BE2C (cell line): ENCODE results near the gene ELN. TPM values are rescaled to one million over a fixed set of nuclear protein-coding genes. Genes with fewer than 3 reads are reported as not detected.
"Not testable (repeated sequence)": the region's sequence is repeated elsewhere in the genome, so short reads cannot be mapped to it uniquely, and the experiment has no call there.

Experiments used
- DNase-seq: peaks from one replicate; pipeline ENCODE4 v3.0.0-alpha.2; 2020
- H3K27me3 ChIP-seq: fragments of 250-450 bp; sonication (Bioruptor Pico); 2 replicates; pipeline ENCODE4 v1.5.1; 2020; ENCODE audit warnings: mild to moderate bottlenecking
- H3K36me3 ChIP-seq: fragments of 250-450 bp; sonication (Bioruptor Pico); 2 replicates; pipeline ENCODE4 v1.5.1; 2020; ENCODE audit warnings: mild to moderate bottlenecking
- H3K4me1 ChIP-seq: fragments of 250-450 bp; sonication (Bioruptor Pico); 2 replicates; pipeline ENCODE4 v1.5.1; 2020
- H3K4me3 ChIP-seq: 2 replicates; pipeline ENCODE4 v1.5.1; 2011; ENCODE audit warnings: low read depth, low read length
- H3K9me3 ChIP-seq: fragments of 250-450 bp; sonication (Bioruptor Pico); 2 replicates; pipeline ENCODE4 v1.5.1; 2020
- polyA plus RNA-seq: library from polyadenylated mRNA; unstranded; fragments of >200 nt; gene quantifications from one replicate; pipeline ENCODE4 v1.2.1, GENCODE V29; 2012; ENCODE audit warnings: low read depth, missing spikeins; ENCODE audit not compliant: insufficient read length, insufficient read depth
- TF ChIP-seq, protein P1 (sequence below): IDR thresholded peaks from 2 replicates; pipeline ENCODE4 v1.5.1; 2012; ENCODE audit warnings: mild to moderate bottlenecking, low read depth, low read length

ELN gene
- polyA plus RNA-seq, result 35.3 TPM

GRCh38 chr7:74027683-74028320, at the start of gene ELN:
TSS of gene ELN (plus strand) at chr7:74028173. CDS start at chr7:74028188, 15 bp downstream.
- H3K9me3 ChIP-seq, result no peaks in the 10 kb centered on the region
- DNase-seq, result peak; percentile 50
- TF ChIP-seq, protein P1, sequence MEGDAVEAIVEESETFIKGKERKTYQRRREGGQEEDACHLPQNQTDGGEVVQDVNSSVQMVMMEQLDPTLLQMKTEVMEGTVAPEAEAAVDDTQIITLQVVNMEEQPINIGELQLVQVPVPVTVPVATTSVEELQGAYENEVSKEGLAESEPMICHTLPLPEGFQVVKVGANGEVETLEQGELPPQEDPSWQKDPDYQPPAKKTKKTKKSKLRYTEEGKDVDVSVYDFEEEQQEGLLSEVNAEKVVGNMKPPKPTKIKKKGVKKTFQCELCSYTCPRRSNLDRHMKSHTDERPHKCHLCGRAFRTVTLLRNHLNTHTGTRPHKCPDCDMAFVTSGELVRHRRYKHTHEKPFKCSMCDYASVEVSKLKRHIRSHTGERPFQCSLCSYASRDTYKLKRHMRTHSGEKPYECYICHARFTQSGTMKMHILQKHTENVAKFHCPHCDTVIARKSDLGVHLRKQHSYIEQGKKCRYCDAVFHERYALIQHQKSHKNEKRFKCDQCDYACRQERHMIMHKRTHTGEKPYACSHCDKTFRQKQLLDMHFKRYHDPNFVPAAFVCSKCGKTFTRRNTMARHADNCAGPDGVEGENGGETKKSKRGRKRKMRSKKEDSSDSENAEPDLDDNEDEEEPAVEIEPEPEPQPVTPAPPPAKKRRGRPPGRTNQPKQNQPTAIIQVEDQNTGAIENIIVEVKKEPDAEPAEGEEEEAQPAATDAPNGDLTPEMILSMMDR, result no peak
- H3K27me3 ChIP-seq, result no peaks in the 10 kb centered on the region
- H3K4me3 ChIP-seq, result peak within 1 kb of the TSS; percentile 38
- peaks cover 48% of the 10 kb centered on the region for H3K4me1 ChIP-seq
- no peaks in the 10 kb centered on the region for H3K36me3 ChIP-seq

DNA sequence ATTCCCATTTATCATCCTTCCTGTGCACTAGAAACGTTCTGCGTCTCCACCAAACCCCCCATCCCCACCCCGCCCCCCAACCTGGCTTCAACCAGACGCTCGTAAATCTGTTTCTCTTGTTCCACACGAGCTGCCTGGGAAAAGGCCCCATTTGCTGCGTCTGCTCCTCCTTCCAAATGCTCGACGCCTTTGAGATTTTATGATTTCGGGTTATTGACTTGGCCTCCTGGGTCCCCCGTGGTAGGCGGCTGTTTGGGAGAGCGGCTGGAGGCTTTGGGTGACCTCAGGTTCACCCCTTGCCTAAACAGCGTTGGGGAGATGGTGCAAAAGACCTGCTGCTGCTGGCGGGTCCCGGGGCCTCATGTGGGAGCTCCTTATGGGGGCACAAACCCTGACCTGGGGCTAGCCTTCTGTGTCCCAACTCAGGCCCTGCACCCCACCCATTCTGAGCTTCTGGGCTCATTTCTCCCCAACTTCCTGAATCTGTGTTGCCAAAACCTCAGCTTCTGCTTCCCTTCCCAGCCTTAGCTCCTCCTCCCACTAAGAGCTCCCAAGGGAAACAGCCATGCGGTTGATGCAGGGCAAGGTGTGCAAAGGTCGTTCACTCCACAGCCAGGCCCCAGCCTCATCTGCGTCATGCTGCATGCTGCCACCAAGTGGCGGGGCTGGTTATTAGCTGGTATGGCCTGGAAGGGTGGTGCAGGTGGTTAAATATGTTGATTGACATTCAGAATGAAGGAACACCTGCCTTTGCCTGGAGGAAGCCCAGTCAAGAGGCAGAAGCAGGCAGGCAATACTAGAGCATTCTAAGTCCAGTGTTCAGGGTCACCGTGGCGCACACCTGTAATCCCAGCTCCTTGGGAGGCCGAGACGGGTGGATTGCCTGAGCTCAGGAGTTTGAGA, 49.1 kb upstream of the ELN start:
- H3K4me3 ChIP-seq, result no peak overlapping the region
- H3K9me3 ChIP-seq, result no peaks in the 10 kb centered on the region
- peaks cover 4% of the 10 kb centered on the region; the same call in 1 of the 2 replicates for H3K27me3 ChIP-seq
- peaks cover 18% of the 10 kb centered on the region for H3K4me1 ChIP-seq
- TF ChIP-seq, protein P1, result peak; percentile 55
- DNase-seq, result peak; percentile 62
- no peaks in the 10 kb centered on the region for H3K36me3 ChIP-seq

- H3K27me3 ChIP-seq, H3K36me3 ChIP-seq: not testable (repeated sequence)
- peaks cover 18% of the 10 kb centered on the region for H3K4me1 ChIP-seq
These were observed 48.3 kb upstream of the ELN start for GRCh38 chr7:73979656-73980055.

GRCh38 chr7:73980206-73980605, 47.8 kb upstream of the ELN start:
- TF ChIP-seq, protein P1, result no peak
- H3K4me1 ChIP-seq, result peaks cover 18% of the 10 kb centered on the region
- no peak for DNase-seq
- H3K36me3 ChIP-seq, result no peaks in the 10 kb centered on the region
- H3K4me3 ChIP-seq, result no peak overlapping the region
- H3K27me3 ChIP-seq, result peaks cover 4% of the 10 kb centered on the region; the same call in 1 of the 2 replicates
- no peaks in the 10 kb centered on the region for H3K9me3 ChIP-seq

More at GRCh38 chr7:73979656-73980055, 48.3 kb upstream of the ELN start:
- not testable (repeated sequence) for DNase-seq, H3K9me3 ChIP-seq, H3K4me3 ChIP-seq

DNA sequence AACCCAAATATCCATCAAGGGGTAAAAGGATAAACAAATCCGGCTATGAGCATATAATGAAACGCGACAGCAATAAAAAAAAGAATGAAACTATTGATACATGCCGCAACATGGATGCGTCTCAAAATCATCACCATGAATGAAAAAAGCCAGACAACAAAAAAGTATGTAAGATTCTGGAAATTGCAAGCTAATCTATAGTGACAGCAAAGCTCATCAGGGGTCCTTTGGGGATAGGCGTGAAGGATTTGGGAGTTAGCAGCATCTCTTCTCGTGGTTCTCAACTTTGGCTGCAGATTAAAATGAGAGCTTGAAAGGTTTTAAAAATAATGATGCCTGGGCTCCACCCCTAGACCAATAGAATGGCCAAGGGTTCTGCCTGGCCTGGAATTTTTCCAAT, 46.0 kb upstream of the ELN start:
- no peaks in the 10 kb centered on the region for H3K9me3 ChIP-seq
- no peak overlapping the region for H3K4me3 ChIP-seq
- H3K4me1 ChIP-seq, result peaks cover 13% of the 10 kb centered on the region
- TF ChIP-seq, protein P1, result no peak
- no peak for DNase-seq
- H3K27me3 ChIP-seq, result peaks cover 4% of the 10 kb centered on the region; the same call in 1 of the 2 replicates
- no peaks in the 10 kb centered on the region for H3K36me3 ChIP-seq

GRCh38 chr7:73983437-73984164, 44.4 kb upstream of the ELN start:
- no peak overlapping the region for H3K4me3 ChIP-seq
- peaks cover 4% of the 10 kb centered on the region; the same call in 1 of the 2 replicates for H3K4me1 ChIP-seq
- H3K36me3 ChIP-seq, result no peaks in the 10 kb centered on the region
- TF ChIP-seq, protein P1, result no peak
- H3K9me3 ChIP-seq, result no peaks in the 10 kb centered on the region
- peaks cover 4% of the 10 kb centered on the region; the same call in 1 of the 2 replicates for H3K27me3 ChIP-seq
- DNase-seq, result peak; percentile 52
